Stimulated activated CD4-positive, alpha-beta T cell treated with anti-CD3 and anti-CD28 coated beads, Interleukin-1b, Interleukin-23, amount 100 ng/mL, for 48 hours (primary cell): ENCODE data around the gene CPLANE2.
"Not testable (repeated sequence)": the region's sequence is repeated elsewhere in the genome, so short reads cannot be mapped to it uniquely, and the experiment has no call there.

Experiments used
- DNase-seq: peaks from one replicate; pipeline ENCODE4 v3.0.0-alpha.2; 2020

Gene CPLANE2, protein sequence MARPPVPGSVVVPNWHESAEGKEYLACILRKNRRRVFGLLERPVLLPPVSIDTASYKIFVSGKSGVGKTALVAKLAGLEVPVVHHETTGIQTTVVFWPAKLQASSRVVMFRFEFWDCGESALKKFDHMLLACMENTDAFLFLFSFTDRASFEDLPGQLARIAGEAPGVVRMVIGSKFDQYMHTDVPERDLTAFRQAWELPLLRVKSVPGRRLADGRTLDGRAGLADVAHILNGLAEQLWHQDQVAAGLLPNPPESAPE

DNA sequence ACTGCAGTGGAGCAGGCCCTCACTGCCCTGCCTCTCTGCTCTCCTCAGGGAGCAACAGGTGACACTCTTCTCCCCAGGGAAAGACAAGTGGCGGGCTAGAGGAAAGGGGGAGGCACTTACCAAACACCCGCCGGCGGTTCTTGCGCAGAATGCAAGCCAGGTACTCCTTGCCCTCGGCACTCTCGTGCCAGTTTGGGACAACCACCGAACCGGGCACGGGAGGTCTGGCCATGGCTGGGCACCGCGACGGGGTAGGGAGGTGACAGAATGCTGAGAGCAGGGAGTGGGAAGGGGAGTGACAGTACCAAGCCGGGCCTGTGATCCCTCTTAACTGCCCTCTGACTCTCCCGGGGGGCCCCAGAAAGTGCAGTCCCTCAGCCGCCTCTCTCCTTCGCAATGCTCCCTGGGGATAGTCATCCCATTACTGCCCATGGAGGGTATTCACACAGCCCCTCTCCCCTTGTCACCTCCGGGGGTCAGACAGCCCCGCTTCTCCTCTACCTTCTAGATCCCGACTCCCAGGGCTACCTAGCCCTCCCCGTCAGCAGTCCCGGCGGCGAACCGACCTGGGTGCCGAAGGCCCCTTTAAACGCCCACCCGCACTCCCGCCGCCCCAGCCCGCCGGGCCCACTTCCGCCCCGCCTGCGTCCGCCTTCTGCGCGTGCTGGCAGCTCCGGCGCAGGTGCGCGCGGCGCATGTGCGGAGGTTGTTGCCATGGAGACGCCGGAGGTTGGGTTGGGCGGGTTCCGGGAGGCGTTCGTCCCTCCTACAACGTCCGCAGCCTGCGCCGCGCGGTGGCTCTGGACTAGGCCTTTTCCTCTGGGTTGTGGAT, at the start of gene CPLANE2:
CPLANE2 (minus strand) TSS at position 673 of the 832 bp plus-strand sequence; CDS start at position 232, 441 bp downstream.
- peak; percentile 95 for DNase-seq

DNA sequence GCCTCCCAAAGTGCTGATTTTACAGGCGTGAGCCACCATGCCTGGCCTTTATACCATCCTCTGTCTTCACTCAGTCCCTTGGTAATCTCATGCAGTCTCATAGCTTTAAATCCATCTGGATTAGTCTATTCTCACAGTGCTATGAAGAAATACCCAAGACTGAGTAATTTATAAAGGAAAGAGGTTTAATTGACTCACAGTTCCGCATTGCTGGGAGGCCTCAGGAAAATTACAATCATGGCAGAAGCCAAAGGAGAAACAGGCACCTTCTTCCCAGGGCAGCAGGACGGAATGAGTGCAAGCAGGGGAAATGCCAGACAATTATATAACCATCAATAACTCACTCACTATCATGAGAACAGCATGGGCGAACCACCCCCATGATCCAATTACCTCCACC, 49.1 kb upstream of the CPLANE2 start:
- DNase-seq = no peak

DNA sequence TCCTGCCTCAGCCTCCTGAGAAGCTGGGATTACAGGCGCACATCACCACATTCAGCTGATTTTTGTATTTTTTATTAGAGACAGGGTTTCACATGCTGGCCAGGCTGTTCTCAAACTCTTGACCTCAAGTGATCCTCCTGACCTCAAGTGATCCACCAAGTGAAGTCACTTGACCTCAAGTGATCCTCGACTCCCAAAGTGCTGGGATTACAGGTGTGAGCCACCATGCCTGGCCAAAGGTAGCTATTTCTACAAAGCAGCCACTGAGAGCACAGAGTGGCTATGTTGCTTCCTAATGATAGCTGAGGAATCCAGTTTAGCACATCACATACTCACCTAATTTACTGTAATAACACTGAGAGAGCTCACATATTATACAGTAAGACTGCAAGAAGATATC, 44.8 kb upstream of the CPLANE2 start:
- no peak for DNase-seq

DNA sequence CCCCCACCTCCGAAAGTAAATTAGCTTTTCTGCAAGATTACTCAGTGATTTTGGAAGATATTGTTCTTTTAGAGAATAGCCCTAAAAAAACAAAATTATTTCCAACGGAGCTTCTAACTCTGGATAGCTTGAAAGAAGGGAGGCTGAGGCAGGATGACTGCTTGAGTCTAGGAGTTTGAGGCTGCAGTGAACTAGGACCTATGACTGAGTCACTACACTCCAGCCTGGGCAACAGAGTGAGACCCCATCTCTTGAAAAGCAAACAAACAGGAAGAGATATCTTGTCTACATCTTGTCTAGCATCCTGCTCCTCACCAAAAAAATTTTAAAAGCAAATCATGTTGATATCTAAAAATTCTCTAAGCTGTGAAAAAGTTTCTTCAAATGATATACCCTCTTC, 42.2 kb upstream of the CPLANE2 start:
- no peak for DNase-seq

DNA sequence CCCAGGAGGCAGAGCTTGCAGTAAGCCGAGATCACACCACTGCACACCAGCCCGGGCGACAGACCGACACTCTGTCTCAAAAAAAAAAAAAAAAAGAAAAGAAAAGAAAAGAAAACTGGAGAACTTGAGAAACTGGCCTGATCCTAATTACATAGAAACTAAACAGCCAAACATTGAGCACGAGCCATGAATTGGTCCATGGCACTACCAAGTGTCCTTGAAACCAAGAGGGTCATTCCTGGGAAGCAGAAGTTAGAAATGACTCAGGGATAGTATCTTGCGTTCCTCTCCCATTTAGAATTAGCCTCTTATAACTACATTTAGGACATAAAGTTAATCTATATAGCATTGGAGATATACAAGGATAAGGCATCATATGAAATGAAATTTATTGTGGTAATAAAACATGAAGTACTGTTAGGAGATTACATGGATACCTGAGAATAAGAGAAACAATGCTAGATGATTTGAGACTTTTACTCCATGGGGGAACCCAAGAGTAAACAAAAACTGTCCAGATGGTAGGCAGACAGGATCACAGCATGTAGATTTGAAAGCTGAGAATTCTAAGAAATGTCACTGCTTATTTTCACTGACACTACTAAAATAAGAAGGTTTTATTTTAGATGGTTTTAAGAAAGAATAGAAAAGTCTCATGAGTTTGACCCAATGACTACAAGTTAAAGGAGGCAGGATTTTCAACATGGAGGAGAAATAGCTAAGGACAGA, 39.5 kb upstream of the CPLANE2 start:
- DNase-seq = no peak

DNA sequence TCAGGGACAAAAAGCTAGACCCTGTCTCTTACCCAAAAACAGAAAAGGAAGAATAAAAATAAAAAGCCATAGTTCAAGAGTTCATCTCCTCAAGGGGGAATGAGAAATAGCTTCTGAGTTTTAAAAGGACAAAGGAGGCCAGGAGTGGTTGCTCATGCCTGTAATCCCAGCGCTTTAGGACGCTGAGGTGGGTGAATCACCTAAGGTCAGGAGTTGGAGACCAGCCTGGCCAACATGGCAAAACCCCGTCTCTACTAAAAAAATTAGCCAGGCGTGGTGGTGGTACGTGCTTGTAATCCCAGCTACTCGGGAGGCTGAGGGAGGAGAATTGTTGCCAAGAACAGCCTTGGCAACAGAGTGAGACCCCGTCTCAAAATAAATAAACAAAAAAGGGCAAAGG, 38.6 kb upstream of the CPLANE2 start:
- DNase-seq = no peak

DNA sequence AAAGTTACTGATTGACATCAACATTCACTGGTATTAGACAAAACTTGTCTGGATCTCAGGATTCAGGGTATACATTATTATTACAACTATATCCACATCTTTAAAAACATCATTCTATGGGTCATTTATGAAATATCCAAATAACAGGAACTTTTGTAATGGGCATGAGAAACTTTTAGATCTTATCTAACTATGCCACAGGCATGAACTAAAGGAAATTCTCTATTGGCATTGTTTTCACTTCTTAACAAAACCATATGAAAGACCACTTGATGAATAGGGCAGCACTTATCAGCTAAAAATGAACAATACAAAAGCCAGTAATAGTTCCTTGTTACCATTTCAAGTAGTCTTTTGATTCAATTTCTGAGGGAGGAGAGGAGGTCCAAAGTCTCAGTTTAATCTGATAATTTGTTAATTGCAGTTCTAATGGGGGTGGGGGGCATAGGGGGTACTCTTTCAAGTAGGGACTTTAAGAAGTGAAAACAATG, 30.8 kb upstream of the CPLANE2 start:
- no peak for DNase-seq

DNA sequence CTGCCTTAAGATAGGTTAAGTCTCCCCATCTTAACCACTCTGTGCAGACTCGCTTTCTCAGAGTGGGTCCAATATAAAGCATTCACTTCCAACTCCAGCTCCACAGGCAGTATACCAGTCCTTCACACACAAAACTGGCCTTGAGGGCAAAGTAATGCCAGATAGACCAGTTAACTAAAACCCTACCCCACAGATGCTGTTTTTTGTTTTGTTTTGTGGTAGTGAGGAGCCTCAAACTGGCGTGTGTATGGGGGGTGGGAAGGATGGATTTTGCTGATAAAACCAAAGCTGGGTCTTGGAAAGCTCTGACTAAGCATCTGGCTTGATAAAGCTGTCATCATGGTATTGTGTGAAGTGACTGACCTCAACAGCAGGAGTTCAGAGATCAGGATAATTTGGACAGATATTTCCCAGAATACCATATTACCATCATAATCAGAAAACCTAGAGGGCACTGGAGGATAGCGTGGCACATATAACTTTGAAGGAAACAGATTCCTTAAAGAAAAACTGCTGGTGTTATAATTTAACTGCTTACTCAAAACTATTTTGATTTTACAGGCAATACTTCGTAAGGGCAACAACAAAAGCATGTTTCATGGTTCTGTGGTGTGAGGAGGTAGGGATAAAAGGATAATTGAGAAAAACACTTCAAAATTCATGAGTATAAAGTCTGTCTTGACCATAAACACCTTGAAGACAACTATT, 29.6 kb upstream of the CPLANE2 start:
- no peak for DNase-seq

DNA sequence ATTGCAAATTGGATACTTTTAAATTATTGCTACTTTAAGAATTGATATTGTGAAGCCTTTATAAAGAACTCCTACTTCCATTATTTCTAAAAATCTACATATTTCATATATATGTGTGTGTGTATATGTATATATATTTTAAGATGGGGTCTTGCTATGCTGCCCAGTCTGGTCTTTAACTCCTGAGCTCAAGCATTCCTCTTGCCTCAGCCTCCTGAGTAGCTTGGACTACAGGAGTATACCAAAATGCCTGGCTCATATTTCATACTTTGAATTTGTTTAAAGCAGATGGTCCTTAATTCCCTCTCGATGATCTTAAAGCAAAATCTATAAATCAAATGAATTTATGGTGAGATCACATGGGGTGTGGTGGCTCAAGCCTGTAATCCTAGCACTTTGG, 25.1 kb upstream of the CPLANE2 start:
- no peak for DNase-seq

DNA sequence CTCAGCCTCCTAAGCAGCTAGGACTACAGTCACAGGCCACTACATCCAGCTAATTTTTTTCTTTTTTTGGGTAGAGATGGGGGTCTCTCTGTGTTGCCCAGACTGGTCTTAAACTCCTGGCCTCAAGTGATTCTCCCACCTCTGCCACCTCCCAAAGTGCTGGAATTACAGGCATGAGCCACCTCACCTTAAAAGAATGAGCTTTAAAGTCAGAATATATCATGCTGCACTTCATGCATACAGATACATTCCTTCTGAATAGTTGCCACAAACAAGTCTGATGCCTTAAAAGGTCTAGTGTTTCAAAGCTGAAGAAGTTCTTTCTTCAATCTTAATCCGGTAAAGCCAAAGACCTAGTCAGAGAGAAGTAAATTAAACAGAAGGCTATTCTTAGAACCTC, 23.8 kb upstream of the CPLANE2 start:
- DNase-seq = no peak

DNA sequence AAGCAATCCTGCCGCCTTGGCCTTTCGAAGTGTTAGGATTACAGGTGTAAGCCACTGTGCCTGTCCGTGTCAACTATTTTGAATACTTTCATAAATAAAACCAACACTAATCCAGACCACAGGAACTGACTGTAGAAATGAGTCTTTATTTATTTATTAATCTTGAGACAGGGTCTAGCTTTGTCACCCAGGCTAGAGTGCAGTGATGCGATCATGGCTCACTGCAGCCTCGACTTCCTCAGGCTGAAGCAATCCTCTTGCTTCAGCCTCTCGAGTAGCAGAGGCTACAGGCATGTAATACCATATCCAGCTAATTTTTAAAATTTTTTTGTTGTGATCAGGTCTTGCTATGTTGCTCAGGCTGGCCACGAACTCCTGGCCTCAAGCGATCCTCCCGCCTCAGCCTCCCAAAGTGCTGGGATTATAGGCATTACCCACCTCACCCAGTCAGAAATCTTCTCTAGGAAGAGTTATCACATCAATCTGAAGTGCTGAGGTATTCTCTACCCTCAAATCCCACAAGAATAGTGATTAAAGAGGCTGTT, 21.7 kb upstream of the CPLANE2 start:
- DNase-seq = no peak

DNA sequence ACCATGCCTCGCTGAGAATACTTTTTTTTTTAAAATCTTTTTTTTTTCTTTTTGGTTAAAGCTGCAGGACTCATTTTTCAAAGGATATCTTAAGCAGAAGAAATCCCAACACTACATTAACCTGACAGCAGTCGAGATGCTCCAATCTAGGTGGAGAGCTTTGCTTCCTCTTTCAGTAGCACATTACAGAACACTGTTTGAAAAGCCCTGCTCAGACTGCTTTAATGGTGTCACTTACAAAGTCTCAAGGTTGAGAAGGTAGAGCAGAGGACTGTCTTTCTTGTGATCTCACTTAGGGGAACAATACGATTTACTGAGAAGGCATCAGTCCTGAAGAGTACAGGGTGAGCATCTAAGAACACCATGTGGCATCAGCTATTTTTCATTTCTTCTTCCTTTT, 21.0 kb upstream of the CPLANE2 start:
- no peak for DNase-seq

DNA sequence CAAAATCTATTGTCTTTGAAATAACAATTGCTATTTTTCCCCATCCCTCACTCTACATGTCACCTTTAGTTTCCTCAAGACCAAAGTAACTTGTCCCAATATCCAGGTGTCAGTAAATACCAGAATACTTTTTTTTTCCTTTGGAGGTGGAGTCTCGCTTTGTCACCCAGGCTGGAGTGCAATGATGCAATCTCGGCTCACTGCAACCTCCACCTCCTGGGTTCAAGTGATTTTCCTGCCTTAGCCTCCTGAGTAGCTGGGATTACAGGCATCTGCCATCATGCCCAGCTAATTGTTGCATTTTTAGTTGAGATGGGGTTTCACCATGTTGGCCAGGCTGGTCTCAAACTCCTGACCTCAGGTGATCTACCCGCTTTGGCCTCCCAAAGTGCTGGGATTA, 20.6 kb upstream of the CPLANE2 start:
- DNase-seq = not testable (repeated sequence)

DNA sequence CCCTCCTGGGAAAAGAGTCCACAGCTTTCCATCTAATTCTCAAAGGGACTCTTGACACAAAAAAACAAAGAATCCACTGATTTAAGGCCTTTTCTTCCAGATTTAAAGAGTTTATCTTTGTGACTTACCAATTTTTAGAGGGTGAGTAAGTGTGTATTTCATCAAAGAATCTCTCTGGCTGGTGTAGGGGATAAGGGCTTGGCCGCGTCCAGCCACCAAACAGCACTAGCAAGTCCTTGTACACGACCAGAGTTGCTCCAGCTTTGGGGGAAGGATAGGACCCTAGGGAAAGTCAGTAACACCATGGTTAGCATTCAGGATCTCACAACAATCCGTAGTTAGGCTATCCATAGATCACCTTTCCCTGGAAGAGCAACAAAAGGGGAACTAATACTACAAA, 19.5 kb upstream of the CPLANE2 start:
- no peak for DNase-seq

DNA sequence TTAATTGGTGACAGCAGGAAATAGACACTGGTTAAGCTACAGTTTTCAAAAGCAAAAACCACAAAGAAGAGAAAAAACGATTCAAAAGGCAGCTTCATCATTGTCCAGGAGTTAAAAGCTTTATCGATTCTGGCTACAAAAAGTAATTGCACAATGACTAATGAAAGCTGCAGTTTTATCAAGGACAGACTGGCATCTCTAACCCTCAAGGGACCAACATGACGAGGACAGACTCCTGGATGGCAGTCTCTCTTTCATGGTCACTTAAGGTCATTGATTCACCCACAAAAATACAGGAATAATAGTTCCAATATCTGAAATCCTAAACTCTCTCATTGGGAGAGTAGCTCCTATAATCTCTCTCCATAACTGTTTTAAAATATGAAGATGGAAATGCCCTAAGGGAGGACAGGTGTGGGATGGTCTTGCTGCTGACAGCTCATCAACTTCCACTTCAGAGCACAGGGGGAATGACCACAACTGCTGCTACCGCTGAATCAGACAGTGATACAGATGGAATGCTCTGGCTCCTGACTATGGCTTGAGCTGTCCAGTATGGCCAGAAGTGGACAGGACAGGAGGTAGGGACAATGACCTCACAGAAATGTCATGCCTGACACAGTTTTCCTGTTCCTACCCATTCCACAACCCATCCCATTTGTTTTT, 17.4 kb upstream of the CPLANE2 start:
- DNase-seq = no peak

DNA sequence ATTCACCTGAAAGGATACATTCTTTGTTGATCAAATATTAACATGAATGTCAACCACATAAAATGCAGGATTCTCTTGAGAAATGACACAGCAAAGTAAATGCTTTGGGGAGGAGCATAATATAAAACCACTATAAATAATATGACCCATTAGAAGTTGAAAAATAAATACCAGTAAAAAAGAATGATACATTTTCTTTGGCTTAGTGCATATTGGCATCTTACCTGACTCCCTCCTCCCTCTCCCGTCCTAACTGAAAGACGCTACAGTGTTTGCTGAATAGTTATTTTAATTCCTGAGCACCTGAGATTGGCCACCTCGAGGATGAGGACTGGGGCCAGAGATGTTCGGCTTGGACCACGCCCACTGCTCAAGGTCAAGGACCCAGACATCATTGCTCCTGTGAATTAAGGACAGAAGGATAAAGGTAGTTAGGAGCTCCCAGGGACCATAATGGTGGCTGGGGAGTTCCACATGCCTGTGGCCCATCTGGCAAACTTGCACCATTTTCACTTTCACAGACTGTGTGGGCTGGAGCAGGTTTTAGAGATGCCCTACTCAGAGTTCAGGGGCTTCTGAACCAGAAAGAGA, 16.4 kb upstream of the CPLANE2 start:
- DNase-seq = no peak

DNA sequence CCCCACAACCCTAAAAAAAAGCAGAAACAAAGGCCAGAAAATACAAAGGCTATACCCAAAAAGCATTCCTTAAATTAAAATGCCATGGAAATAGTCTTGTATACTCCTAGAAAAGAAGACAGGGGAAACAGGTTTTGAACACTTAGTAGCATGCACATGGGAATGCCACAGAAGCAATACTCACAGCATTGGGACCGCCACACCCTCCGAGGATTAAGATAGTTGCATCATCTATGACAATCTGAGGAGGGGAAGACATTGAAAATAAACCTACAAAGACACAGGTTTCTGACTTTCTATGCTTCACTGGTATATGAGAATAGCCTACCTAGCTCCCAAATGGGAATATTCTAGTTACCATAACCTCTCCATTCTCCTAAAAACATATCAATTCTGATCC, 15.9 kb upstream of the CPLANE2 start:
- no peak for DNase-seq

DNA sequence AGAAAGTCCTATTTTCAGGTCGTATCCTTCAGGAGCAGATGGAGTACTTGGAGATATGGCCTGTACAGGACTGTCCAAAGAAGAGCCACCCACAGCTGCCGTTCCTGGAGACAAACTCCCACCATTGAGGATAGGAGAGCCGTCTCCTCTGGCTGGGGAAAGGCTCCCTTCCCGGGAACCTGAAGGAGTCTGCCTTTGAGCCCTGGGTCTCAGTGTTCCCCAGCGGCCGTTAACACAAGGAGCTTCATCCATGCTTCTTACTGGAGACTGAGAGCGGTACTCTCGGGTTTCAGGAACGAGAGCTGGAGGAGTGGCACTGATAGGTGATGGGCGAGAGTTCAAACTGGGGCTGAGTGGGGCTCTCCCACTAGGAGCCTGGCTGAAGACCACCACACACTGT, 14.4 kb upstream of the CPLANE2 start:
- no peak for DNase-seq

DNA sequence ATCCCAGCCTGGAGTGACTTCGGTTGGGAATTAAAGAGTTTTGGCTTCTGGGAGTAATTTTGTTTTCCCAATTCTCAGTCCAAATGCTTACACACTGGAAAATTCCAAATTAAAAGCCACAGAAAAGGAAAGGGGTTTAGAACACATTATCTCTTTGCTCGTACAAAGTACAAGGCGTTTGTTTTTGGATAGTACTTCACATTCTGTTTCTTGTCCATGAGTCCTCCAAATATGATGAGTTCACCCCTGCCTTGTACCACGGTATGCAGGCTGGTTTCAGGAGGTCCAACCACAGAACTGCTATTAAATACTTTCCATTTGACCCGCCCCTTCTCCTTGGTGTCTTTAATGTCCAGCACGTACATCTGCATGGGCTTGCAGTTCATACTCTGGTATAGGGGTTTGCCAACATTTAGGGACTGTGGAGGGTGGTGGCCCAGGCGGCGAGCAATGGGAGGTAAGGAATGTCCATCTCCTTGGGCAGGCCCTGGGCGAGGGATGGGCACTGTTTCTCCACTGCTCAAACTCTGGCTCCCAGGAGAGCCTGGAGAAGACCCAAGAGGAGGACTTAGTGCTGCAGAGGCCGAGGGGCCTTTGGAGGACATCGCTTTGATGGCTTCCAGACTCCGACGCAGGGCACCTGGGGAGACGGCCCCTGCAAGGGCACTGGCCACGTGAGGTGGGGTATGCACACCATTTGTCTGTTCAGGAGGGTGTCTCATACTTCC, 13.7 kb upstream of the CPLANE2 start:
- no peak for DNase-seq

DNA sequence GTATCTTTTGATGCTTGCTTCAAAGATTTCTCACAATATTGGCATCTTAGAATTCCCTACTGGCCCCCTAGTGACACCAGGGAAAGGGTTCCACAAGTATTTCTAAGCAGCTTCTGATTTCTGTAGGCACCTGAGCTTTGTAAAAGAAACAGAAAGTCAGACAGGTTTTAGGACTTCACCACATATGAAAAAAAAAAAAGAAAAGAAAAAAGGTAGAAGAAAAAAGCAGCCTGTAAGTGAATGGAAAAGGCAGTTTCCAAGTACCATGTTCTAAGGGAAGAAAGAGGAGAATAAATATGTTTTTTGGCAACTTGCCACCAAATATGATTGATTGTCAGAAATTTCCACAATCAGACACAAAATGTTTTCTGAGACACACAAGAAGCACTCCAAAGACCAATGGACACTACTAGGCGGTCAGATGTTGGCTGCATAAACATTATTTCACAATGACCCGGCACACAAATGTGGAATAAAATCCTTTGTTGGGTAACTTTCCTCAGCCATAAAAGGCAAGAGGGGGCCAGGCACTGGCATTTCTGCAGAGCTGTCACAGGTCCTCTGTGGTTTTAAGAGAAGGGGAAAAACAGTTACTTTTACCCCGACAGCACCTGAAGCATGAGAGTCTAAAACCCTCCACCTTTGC, 12.7 kb upstream of the CPLANE2 start:
- no peak for DNase-seq
